Left lung (tissue), 10 donors: ENCODE data around the gene CACNA1D. TPM values are rescaled to one million over a fixed set of nuclear protein-coding genes. Genes with fewer than 3 reads are reported as not detected.
"Not testable (repeated sequence)": the region's sequence is repeated elsewhere in the genome, so short reads cannot be mapped to it uniquely, and the experiment has no call there.

ENCODE experiments used
- ATAC-seq: fragments of 200-7000 bp; cut with Tn5 transposase; one replicate; pipeline ENCODE4 v1.9.1; 2020; ENCODE audit warnings: moderate library complexity
- DNase-seq, 4 donors: peaks; one replicate each; pipeline ENCODE4 v3.0.0-alpha.2; 2013 to 2020
- H3K27ac ChIP-seq, 2 donors: fragments of 200-600 bp; sonication (generic) in 1 of 2; one replicate each; pipeline versions ENCODE4 v1.5.0 to v1.8.0; 2020 to 2021
- H3K27me3 ChIP-seq, 2 donors: fragments of 200-600 bp; sonication (generic) in 1 of 2; one replicate each; pipeline versions ENCODE4 v1.5.0 to v1.8.0; 2020 to 2021
- H3K36me3 ChIP-seq, 2 donors: fragments of 200-600 bp; sonication (generic) in 1 of 2; one replicate each; pipeline versions ENCODE4 v1.5.0 to v1.8.0; 2020 to 2021
- H3K4me1 ChIP-seq, 2 donors: fragments of 200-600 bp; one replicate each; pipeline ENCODE4 v1.8.0; 2021
- H3K4me3 ChIP-seq, 2 donors: fragments of 200-600 bp; sonication (generic) in 1 of 2; one replicate each; pipeline versions ENCODE4 v1.5.0 to v1.8.0; 2020 to 2021; ENCODE audit warnings: mild to moderate bottlenecking in 1 of 2
- H3K9me3 ChIP-seq, 2 donors: fragments of 200-600 bp; sonication (generic) in 1 of 2; one replicate each; pipeline versions ENCODE4 v1.5.0 to v1.8.0; 2020 to 2021
- CTCF ChIP-seq, 2 donors: fragments of 200-600 bp; sonication (generic) in 1 of 2; IDR thresholded peaks; one replicate each; pipeline versions ENCODE4 v1.5.0 to v1.8.0; 2021; ENCODE audit warnings: antibody characterized with exemption in 2 of 2
- intact Hi-C, 2 donors: fragments of 100-400 bp; cut with DNase I; formaldehyde crosslinking; loops; one replicate each; pipeline versions ENCODE4 v1.11.2 to v1.14.2; 2022
- polyA plus RNA-seq, 6 donors: library from polyadenylated mRNA; unstranded; fragments of 120-200 nt; gene quantifications; one replicate each; pipeline ENCODE4 v1.2.1, GENCODE V29; 2013; ENCODE audit not compliant: insufficient read length in 6 of 6
- total RNA-seq, 2 donors: library from RNA; stranded (reverse); fragmentation: NEBNext Ultra II Directional; extraction: Animal tissue kit (Norgen Biotek cat#: 25700); gene quantifications; one replicate each; pipeline ENCODE4 v1.2.1, GENCODE V29; 2021
- donor health status: DM: no; HTN: yes; CAD: no.
- donor health status: DM: no; HTN: no; CAD: no.

The CACNA1D gene
- total and polyA plus RNA-seq, 8 donors: 32.6 to 78.2 (median 56.2) TPM

GRCh38 chr3:53473422-53473821 lies 21.0 kb upstream of the CACNA1D start:
- DNase-seq (no peak), ATAC-seq (no peak)
- H3K4me3 ChIP-seq: no peak overlapping the region
- intact Hi-C loops: no loop called here
- H3K27me3 ChIP-seq: peaks cover 0 to under 1% of the 10 kb centered on the region in 2 donors
- no peaks in the 10 kb centered on the region for H3K4me1 ChIP-seq
- no peaks in the 10 kb centered on the region for H3K9me3 ChIP-seq
- no peak overlapping the region for H3K27ac ChIP-seq
- no peaks in the 10 kb centered on the region for H3K36me3 ChIP-seq
- TF ChIP-seq CTCF (IDR thresholded peaks at IDR 0.05): no peak

GRCh38 chr3:53476372-53476771 lies 18.0 kb upstream of the CACNA1D start:
- DNase-seq, H3K9me3 ChIP-seq, intact Hi-C loops, H3K4me3 ChIP-seq, H3K4me1 ChIP-seq, H3K27ac ChIP-seq, H3K36me3 ChIP-seq, ATAC-seq: not testable (repeated sequence)
- H3K27me3 ChIP-seq: peaks cover 0 to 13% of the 10 kb centered on the region in 2 donors

- H3K36me3 ChIP-seq, intact Hi-C loops, H3K4me1 ChIP-seq, H3K27ac ChIP-seq, ATAC-seq, H3K9me3 ChIP-seq, H3K4me3 ChIP-seq, DNase-seq: not testable (repeated sequence)
- H3K27me3 ChIP-seq: peaks cover 0 to 13% of the 10 kb centered on the region in 2 donors
Observed at GRCh38 chr3:53477689-53478088, 16.7 kb upstream of the CACNA1D start.

- Histone ChIP-seq H3K36me3 (no peaks in the 10 kb centered on the region), H3K4me1 (no peaks in the 10 kb centered on the region), H3K27me3 (peaks cover 0 to 13% of the 10 kb centered on the region in 2 donors), H3K27ac (no peak overlapping the region), H3K4me3 (no peak overlapping the region), H3K9me3 (no peaks in the 10 kb centered on the region)
- no peak for TF ChIP-seq CTCF (IDR thresholded peaks at IDR 0.05)
- DNase-seq: no peak
- ATAC-seq: peak; percentile 52
- intact Hi-C loops: no loop called here
Observed at GRCh38 chr3:53478166-53478830, 16.1 kb upstream of the CACNA1D start.

GRCh38 chr3:53478921-53479664 lies 15.3 kb upstream of the CACNA1D start:
- no peaks in the 10 kb centered on the region for H3K4me1 ChIP-seq
- DNase-seq (no peak), ATAC-seq (peak; percentile 30)
- peaks cover 0 to 13% of the 10 kb centered on the region in 2 donors for H3K27me3 ChIP-seq
- intact Hi-C loops: no loop called here
- no peaks in the 10 kb centered on the region for H3K36me3 ChIP-seq
- H3K27ac ChIP-seq: no peak overlapping the region
- no peaks in the 10 kb centered on the region for H3K9me3 ChIP-seq
- no peak overlapping the region for H3K4me3 ChIP-seq
- no peak for TF ChIP-seq CTCF (IDR thresholded peaks at IDR 0.05)

GRCh38 chr3:53482227-53482626 lies 12.2 kb upstream of the CACNA1D start:
- Histone ChIP-seq H3K9me3 (no peaks in the 10 kb centered on the region), H3K27me3 (peaks cover 0 to 13% of the 10 kb centered on the region in 2 donors), H3K4me3 (no peak overlapping the region), H3K4me1 (no peaks in the 10 kb centered on the region), H3K27ac (no peak overlapping the region), H3K36me3 (no peaks in the 10 kb centered on the region)
- TF ChIP-seq CTCF (IDR thresholded peaks at IDR 0.05): no peak
- no peak for ATAC-seq
- no peak for DNase-seq
- intact Hi-C loops: no loop called here
